IPS-18c (cell line): Measurements from ENCODE around the gene ZDHHC17.
"Not testable (repeated sequence)": the region's sequence is repeated elsewhere in the genome, so short reads cannot be mapped to it uniquely, and the experiment has no call there.

Experiments used
- H3K4me3 ChIP-seq: 2 replicates; pipeline ENCODE4 v1.7.0; 2013; ENCODE audit warnings: low read depth, mild to moderate bottlenecking, low read length, moderate library complexity; ENCODE audit not compliant: insufficient read depth
- H3K9me3 ChIP-seq: one replicate; pipeline ENCODE4 v1.6.1; 2013; ENCODE audit warnings: mild to moderate bottlenecking, low read length, moderate library complexity; ENCODE audit not compliant: control insufficient read depth, insufficient read depth

Gene ZDHHC17

GRCh38 chr12:76763746-76764675 lies at the start of gene ZDHHC17:
Gene ZDHHC17, plus strand, starts transcription at chr12:76764115. Its CDS starts 122 bp downstream, at chr12:76764237.
- Histone ChIP-seq H3K9me3 (no peaks in the 10 kb centered on the region), H3K4me3 (peak within 1 kb of the TSS; percentile 85)

- Histone ChIP-seq H3K9me3 (no peaks in the 10 kb centered on the region), H3K4me3 (no peak overlapping the region)
Observed at GRCh38 chr12:76714415-76714814, 49.5 kb upstream of the ZDHHC17 start.

GRCh38 chr12:76714861-76715260 lies 49.1 kb upstream of the ZDHHC17 start:
- H3K9me3 ChIP-seq = no peaks in the 10 kb centered on the region
- H3K4me3 ChIP-seq = no peak overlapping the region

GRCh38 chr12:76715332-76715731 lies 48.6 kb upstream of the ZDHHC17 start:
- no peaks in the 10 kb centered on the region for H3K9me3 ChIP-seq
- no peak overlapping the region for H3K4me3 ChIP-seq

GRCh38 chr12:76717314-76717713 lies 46.6 kb upstream of the ZDHHC17 start:
- no peaks in the 10 kb centered on the region for H3K9me3 ChIP-seq
- no peak overlapping the region for H3K4me3 ChIP-seq

GRCh38 chr12:76719171-76720041 lies 44.5 kb upstream of the ZDHHC17 start:
- H3K4me3 ChIP-seq = no peak overlapping the region
- no peaks in the 10 kb centered on the region for H3K9me3 ChIP-seq

GRCh38 chr12:76720068-76720467 lies 43.8 kb upstream of the ZDHHC17 start:
- no peaks in the 10 kb centered on the region for H3K9me3 ChIP-seq
- no peak overlapping the region for H3K4me3 ChIP-seq

- Histone ChIP-seq H3K4me3 (no peak overlapping the region), H3K9me3 (no peaks in the 10 kb centered on the region)
Observed at GRCh38 chr12:76726626-76727025, 37.3 kb upstream of the ZDHHC17 start.

- H3K9me3 ChIP-seq = not testable (repeated sequence)
Observed at GRCh38 chr12:76732188-76732587, 31.7 kb upstream of the ZDHHC17 start.

GRCh38 chr12:76737689-76738088 lies 26.2 kb upstream of the ZDHHC17 start:
- H3K4me3 ChIP-seq = not testable (repeated sequence)

More at GRCh38 chr12:76732188-76732587, 31.7 kb upstream of the ZDHHC17 start:
- not testable (repeated sequence) for H3K4me3 ChIP-seq

GRCh38 chr12:76738824-76739579 lies 24.9 kb upstream of the ZDHHC17 start:
- Histone ChIP-seq H3K9me3 (no peaks in the 10 kb centered on the region), H3K4me3 (no peak overlapping the region)

More at GRCh38 chr12:76737689-76738088, 26.2 kb upstream of the ZDHHC17 start:
- not testable (repeated sequence) for H3K9me3 ChIP-seq

GRCh38 chr12:76739896-76740295 lies 24.0 kb upstream of the ZDHHC17 start:
- H3K4me3 ChIP-seq = no peak overlapping the region

GRCh38 chr12:76740501-76740900 lies 23.4 kb upstream of the ZDHHC17 start:
- Histone ChIP-seq H3K9me3 (no peaks in the 10 kb centered on the region), H3K4me3 (no peak overlapping the region)

More at GRCh38 chr12:76739896-76740295, 24.0 kb upstream of the ZDHHC17 start:
- H3K9me3 ChIP-seq = no peaks in the 10 kb centered on the region

GRCh38 chr12:76745343-76745742 lies 18.6 kb upstream of the ZDHHC17 start:
- Histone ChIP-seq H3K4me3 (no peak overlapping the region), H3K9me3 (no peaks in the 10 kb centered on the region)

- Histone ChIP-seq H3K9me3 (no peaks in the 10 kb centered on the region), H3K4me3 (no peak overlapping the region)
Observed at GRCh38 chr12:76746516-76746915, 17.4 kb upstream of the ZDHHC17 start.

GRCh38 chr12:76747245-76747644 lies 16.7 kb upstream of the ZDHHC17 start:
- H3K4me3 ChIP-seq = no peak overlapping the region
- H3K9me3 ChIP-seq = no peaks in the 10 kb centered on the region

- Histone ChIP-seq H3K9me3 (peaks cover 2% of the 10 kb centered on the region), H3K4me3 (no peak overlapping the region)
Observed at GRCh38 chr12:76755829-76756379, 8.0 kb upstream of the ZDHHC17 start.
